Body of pancreas (tissue), 4 donors: ENCODE data around the gene LARP4B.

Source experiments
- POLR2A ChIP-seq, 3 donors: fragments of 450-650 bp; IDR thresholded peaks; one replicate each; pipeline ENCODE4 v1.6.1; 2016; ENCODE audit warnings: antibody characterized with exemption in 3 of 3, mild to moderate bottlenecking in 2 of 3
- TF ChIP-seq, protein P1 (sequence below), 7 experiments: fragments of 450-650 bp in 4 of 7; fragments of 200-600 bp in 3 of 7; sonication (generic) in 3 of 7; IDR thresholded peaks; one replicate each; pipeline ENCODE4 v1.5.1; 2016 to 2019; ENCODE audit warnings: antibody characterized with exemption in 7 of 7

DNA sequence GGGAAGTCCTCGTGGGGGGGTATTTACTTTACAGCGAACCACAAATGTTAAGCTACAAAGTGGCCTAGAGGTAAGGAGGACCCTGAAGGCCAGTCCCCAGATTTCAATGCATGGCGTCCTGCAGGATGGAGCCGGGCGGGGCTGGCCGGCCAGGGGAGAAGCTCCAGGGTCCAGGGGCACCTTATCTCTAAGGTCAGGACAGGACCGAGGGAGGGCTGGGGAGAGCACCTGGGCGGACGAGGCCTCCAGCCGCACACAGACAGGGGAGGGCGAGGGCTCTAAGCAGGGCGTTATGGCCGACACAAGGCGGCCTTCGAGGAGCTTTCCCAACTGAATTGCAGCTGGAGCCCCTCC, 145.7 kb downstream of the LARP4B start:
- TF ChIP-seq, protein P1, sequence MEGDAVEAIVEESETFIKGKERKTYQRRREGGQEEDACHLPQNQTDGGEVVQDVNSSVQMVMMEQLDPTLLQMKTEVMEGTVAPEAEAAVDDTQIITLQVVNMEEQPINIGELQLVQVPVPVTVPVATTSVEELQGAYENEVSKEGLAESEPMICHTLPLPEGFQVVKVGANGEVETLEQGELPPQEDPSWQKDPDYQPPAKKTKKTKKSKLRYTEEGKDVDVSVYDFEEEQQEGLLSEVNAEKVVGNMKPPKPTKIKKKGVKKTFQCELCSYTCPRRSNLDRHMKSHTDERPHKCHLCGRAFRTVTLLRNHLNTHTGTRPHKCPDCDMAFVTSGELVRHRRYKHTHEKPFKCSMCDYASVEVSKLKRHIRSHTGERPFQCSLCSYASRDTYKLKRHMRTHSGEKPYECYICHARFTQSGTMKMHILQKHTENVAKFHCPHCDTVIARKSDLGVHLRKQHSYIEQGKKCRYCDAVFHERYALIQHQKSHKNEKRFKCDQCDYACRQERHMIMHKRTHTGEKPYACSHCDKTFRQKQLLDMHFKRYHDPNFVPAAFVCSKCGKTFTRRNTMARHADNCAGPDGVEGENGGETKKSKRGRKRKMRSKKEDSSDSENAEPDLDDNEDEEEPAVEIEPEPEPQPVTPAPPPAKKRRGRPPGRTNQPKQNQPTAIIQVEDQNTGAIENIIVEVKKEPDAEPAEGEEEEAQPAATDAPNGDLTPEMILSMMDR (IDR thresholded peaks at IDR 0.05), result no peak
- no peak for TF ChIP-seq POLR2A (IDR thresholded peaks at IDR 0.05)
